Uterus (tissue), 2 donors: Measurements from ENCODE around the gene SERPINA12.

Experiments
- POLR2A ChIP-seq, 2 donors: fragments of 450-650 bp; IDR thresholded peaks; one replicate each; pipeline ENCODE4 v1.6.1; 2016; ENCODE audit warnings: antibody characterized with exemption in 2 of 2, mild to moderate bottlenecking in 1 of 2, moderate library complexity in 1 of 2
- TF ChIP-seq, protein P1 (sequence below), 4 experiments: fragments of 200-600 bp in 2 of 4; fragments of 450-650 bp in 2 of 4; sonication (generic) in 2 of 4; IDR thresholded peaks; one replicate each; pipeline ENCODE4 v1.5.1; 2016 to 2019; ENCODE audit warnings: antibody characterized with exemption in 4 of 4, mild to moderate bottlenecking in 2 of 4, moderate library complexity in 1 of 4

DNA sequence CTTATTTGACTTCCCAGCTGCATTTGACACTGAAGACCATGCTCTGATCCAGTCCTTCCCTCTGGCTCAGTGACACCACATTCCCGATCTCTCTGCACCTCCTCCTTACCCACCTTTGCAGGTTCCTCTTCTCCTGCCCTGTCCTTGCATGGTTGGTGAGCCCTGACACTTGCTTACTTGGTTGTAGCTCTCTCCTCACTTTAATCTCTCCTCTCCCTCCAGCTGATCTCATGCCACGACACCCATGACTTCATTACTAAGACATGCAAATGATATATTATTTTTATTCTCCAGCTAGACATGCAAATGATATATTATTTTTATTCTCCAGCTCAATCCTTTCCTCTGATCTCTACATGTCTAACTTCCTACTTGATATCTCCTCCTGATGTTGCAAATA lies 33.2 kb downstream of the SERPINA12 start, which contains the start of gene SERPINA9:
- no peak for TF ChIP-seq POLR2A (IDR thresholded peaks at IDR 0.05)
- TF ChIP-seq, protein P1, sequence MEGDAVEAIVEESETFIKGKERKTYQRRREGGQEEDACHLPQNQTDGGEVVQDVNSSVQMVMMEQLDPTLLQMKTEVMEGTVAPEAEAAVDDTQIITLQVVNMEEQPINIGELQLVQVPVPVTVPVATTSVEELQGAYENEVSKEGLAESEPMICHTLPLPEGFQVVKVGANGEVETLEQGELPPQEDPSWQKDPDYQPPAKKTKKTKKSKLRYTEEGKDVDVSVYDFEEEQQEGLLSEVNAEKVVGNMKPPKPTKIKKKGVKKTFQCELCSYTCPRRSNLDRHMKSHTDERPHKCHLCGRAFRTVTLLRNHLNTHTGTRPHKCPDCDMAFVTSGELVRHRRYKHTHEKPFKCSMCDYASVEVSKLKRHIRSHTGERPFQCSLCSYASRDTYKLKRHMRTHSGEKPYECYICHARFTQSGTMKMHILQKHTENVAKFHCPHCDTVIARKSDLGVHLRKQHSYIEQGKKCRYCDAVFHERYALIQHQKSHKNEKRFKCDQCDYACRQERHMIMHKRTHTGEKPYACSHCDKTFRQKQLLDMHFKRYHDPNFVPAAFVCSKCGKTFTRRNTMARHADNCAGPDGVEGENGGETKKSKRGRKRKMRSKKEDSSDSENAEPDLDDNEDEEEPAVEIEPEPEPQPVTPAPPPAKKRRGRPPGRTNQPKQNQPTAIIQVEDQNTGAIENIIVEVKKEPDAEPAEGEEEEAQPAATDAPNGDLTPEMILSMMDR (IDR thresholded peaks at IDR 0.05): no peak
